Muscle layer of colon (tissue), 2 donors: ENCODE data around the gene KCNK6.

Experiments
- H3K27ac ChIP-seq: one replicate; pipeline ENCODE4 v1.7.0; 2013; ENCODE audit warnings: low read depth, mild to moderate bottlenecking, low read length, moderate library complexity
- H3K27me3 ChIP-seq, 2 donors: one replicate each; pipeline ENCODE4 v1.7.0; 2013; ENCODE audit warnings: low read length in 2 of 2, mild to moderate bottlenecking in 2 of 2; ENCODE audit not compliant: insufficient read depth in 2 of 2, control insufficient read depth in 1 of 2
- H3K36me3 ChIP-seq: one replicate; pipeline ENCODE4 v1.7.0; 2013; ENCODE audit warnings: mild to moderate bottlenecking, low read length; ENCODE audit not compliant: insufficient read depth
- H3K4me1 ChIP-seq: one replicate; pipeline ENCODE4 v1.7.0; 2013; ENCODE audit warnings: mild to moderate bottlenecking, low read length; ENCODE audit not compliant: insufficient read depth
- H3K4me3 ChIP-seq, 2 donors: one replicate each; pipeline ENCODE4 v1.7.0; 2013; ENCODE audit warnings: low read length in 2 of 2, low read depth in 1 of 2, mild to moderate bottlenecking in 1 of 2, moderate library complexity in 1 of 2
- H3K9ac ChIP-seq: one replicate; pipeline ENCODE4 v1.7.0; 2013; ENCODE audit warnings: low read length
- H3K9me3 ChIP-seq: one replicate; pipeline ENCODE4 v1.7.0; 2013; ENCODE audit warnings: mild to moderate bottlenecking, low read length
- donor health status: abdominal sarcoma.
- donor health status: Adenocarcinoma of cecum.

Gene KCNK6

GRCh38 chr19:38370299-38370698, 50.7 kb downstream of the KCNK6 start:
- no peak overlapping the region for H3K4me3 ChIP-seq
- peaks cover 0 to 4% of the 10 kb centered on the region in 2 donors for H3K27me3 ChIP-seq
- peaks cover under 1% of the 10 kb centered on the region for H3K4me1 ChIP-seq
- no peaks in the 10 kb centered on the region for H3K9me3 ChIP-seq
- H3K9ac ChIP-seq, result no peak overlapping the region
- no peaks in the 10 kb centered on the region for H3K36me3 ChIP-seq
- H3K27ac ChIP-seq, result no peak overlapping the region

- H3K36me3 ChIP-seq, result peaks cover 1% of the 10 kb centered on the region
- H3K27me3 ChIP-seq, result no peaks in the 10 kb centered on the region
- no peak overlapping the region for H3K9ac ChIP-seq
- H3K9me3 ChIP-seq, result no peaks in the 10 kb centered on the region
- H3K4me3 ChIP-seq, result no peak overlapping the region
- no peak overlapping the region for H3K27ac ChIP-seq
- H3K4me1 ChIP-seq, result peaks cover 9% of the 10 kb centered on the region
These were observed 51.4 kb downstream of the KCNK6 start for GRCh38 chr19:38371081-38371480.

- Histone ChIP-seq H3K4me1 (peaks cover 19% of the 10 kb centered on the region), H3K4me3 (peak overlapping the region; percentile 4 to 96), H3K9ac (peak overlapping the region; percentile 56), H3K9me3 (no peaks in the 10 kb centered on the region), H3K36me3 (peaks cover 17% of the 10 kb centered on the region), H3K27ac (peak overlapping the region; percentile 25), H3K27me3 (no peaks in the 10 kb centered on the region)
These were observed 54.3 kb downstream of the KCNK6 start for GRCh38 chr19:38373907-38374331.

DNA sequence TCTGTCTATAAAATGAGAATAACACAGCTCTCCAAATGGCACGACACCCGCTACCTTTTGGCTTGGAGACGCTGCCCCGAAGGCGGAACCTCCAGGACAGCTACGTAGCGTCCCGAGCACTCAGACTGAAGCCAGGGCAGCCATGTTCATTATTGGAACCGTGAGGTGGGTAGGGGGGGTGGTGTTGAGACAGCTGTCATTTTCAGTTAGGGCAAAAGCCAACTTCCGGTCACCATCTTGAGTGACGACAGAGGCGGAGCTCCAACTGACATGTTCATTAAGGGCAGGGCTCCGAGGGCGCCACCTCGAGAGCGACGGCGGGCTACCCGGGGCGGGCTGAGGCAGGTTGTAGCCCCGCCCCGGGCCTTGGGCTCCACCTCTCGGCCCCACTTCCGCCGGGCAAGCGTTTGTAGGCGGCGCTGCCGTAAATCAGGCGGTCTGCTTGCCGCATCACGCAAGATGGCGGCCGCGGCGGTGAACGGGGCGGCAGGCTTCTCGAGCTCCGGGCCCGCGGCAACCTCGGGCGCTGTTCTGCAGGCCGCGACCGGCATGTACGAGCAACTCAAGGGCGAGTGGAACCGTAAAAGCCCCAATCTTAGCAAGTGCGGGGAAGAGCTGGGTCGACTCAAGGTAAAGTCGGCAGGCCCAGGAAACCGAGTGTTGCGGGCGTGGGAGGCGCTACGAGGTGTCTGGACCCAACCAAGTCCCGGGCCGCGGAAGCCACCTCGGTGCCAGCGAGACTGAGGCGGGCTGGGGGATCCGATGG, 54.9 kb downstream of the KCNK6 start, which contains the start of gene PSMD8:
TSS of gene PSMD8 (plus strand) at position 240 of the 766 bp plus-strand sequence. CDS start at position 271, 31 bp downstream.
- H3K27me3 ChIP-seq, result no peaks in the 10 kb centered on the region
- peaks cover 19% of the 10 kb centered on the region for H3K4me1 ChIP-seq
- H3K9ac ChIP-seq, result peak within 1 kb of the TSS; percentile 96

GRCh38 chr19:38375098-38375493, 55.5 kb downstream of the KCNK6 start:
- peak overlapping the region; percentile 96 for H3K9ac ChIP-seq
- peak overlapping the region; percentile 87 for H3K27ac ChIP-seq
- peaks cover 19% of the 10 kb centered on the region for H3K4me1 ChIP-seq
- H3K9me3 ChIP-seq, result no peaks in the 10 kb centered on the region
- peak overlapping the region; percentile 90 to 96 for H3K4me3 ChIP-seq
- no peaks in the 10 kb centered on the region for H3K27me3 ChIP-seq
- peaks cover 26% of the 10 kb centered on the region for H3K36me3 ChIP-seq

More for the DNA sequence above, 54.9 kb downstream of the KCNK6 start, which contains the start of gene PSMD8:
- Histone ChIP-seq H3K36me3 (peaks cover 23% of the 10 kb centered on the region), H3K4me3 (peak within 1 kb of the TSS; percentile 90 to 96), H3K9me3 (no peaks in the 10 kb centered on the region), H3K27ac (peak within 1 kb of the TSS; percentile 87)

GRCh38 chr19:38375748-38376147, 56.1 kb downstream of the KCNK6 start:
- H3K4me3 ChIP-seq, result peak overlapping the region; percentile 90 to 96
- H3K4me1 ChIP-seq, result peaks cover 19% of the 10 kb centered on the region
- peak overlapping the region; percentile 96 for H3K9ac ChIP-seq
- H3K27me3 ChIP-seq, result no peaks in the 10 kb centered on the region
- H3K9me3 ChIP-seq, result no peaks in the 10 kb centered on the region
- peaks cover 32% of the 10 kb centered on the region for H3K36me3 ChIP-seq
- no peak overlapping the region for H3K27ac ChIP-seq

GRCh38 chr19:38376576-38376975, 56.9 kb downstream of the KCNK6 start:
- no peak overlapping the region for H3K9ac ChIP-seq
- peaks cover 40% of the 10 kb centered on the region for H3K36me3 ChIP-seq
- H3K27me3 ChIP-seq, result no peaks in the 10 kb centered on the region
- H3K27ac ChIP-seq, result no peak overlapping the region
- no peaks in the 10 kb centered on the region for H3K9me3 ChIP-seq
- peaks cover 19% of the 10 kb centered on the region for H3K4me1 ChIP-seq
- H3K4me3 ChIP-seq, result no peak overlapping the region

GRCh38 chr19:38377052-38377451, 57.4 kb downstream of the KCNK6 start:
- Histone ChIP-seq H3K9ac (no peak overlapping the region), H3K27ac (no peak overlapping the region), H3K4me3 (no peak overlapping the region), H3K27me3 (peaks cover 0 to 5% of the 10 kb centered on the region in 2 donors), H3K9me3 (no peaks in the 10 kb centered on the region), H3K36me3 (peaks cover 45% of the 10 kb centered on the region), H3K4me1 (peaks cover 19% of the 10 kb centered on the region)

- H3K36me3 ChIP-seq, result peaks cover 63% of the 10 kb centered on the region
- H3K27ac ChIP-seq, result no peak overlapping the region
- peaks cover 19% of the 10 kb centered on the region for H3K4me1 ChIP-seq
- no peak overlapping the region for H3K9ac ChIP-seq
- H3K27me3 ChIP-seq, result peaks cover 0 to 11% of the 10 kb centered on the region in 2 donors
- H3K9me3 ChIP-seq, result no peaks in the 10 kb centered on the region
- no peak overlapping the region for H3K4me3 ChIP-seq
These were observed 59.2 kb downstream of the KCNK6 start for GRCh38 chr19:38378866-38379265.

GRCh38 chr19:38381138-38381537, 61.5 kb downstream of the KCNK6 start:
- Histone ChIP-seq H3K9ac (no peak overlapping the region), H3K36me3 (peaks cover 76% of the 10 kb centered on the region), H3K9me3 (no peaks in the 10 kb centered on the region), H3K4me3 (no peak overlapping the region), H3K27me3 (peaks cover 10 to 34% of the 10 kb centered on the region in 2 donors), H3K4me1 (peaks cover 10% of the 10 kb centered on the region), H3K27ac (no peak overlapping the region)
